HG02981 (cell line): ENCODE data around the gene PLRG1.

ENCODE experiments used
- ATAC-seq: cut with Tn5 transposase; IDR thresholded peaks from one replicate; pipeline ENCODE4 v1.9.1; 2021; ENCODE audit warnings: mild to moderate bottlenecking, moderate library complexity; ENCODE audit not compliant: unreplicated experiment

Gene PLRG1

DNA sequence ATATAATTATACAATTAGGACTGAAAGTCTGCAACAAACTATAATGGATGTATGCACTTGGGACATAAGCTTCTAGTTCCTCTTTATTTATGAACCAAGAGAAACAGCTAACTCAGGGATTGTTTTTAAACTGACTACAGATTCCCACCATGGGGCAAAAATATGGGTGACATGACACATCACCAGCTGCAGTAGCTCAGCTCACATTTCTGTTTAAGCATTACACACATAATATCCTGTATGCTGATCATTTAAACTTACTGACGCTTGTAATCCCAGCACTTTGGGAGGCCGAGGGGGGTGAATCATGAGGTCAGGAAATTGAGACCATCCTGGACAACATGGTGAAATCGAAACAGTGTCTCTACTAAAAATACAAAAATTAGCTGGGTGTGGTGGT, 24.1 kb upstream of the PLRG1 start:
- ATAC-seq = no peak

DNA sequence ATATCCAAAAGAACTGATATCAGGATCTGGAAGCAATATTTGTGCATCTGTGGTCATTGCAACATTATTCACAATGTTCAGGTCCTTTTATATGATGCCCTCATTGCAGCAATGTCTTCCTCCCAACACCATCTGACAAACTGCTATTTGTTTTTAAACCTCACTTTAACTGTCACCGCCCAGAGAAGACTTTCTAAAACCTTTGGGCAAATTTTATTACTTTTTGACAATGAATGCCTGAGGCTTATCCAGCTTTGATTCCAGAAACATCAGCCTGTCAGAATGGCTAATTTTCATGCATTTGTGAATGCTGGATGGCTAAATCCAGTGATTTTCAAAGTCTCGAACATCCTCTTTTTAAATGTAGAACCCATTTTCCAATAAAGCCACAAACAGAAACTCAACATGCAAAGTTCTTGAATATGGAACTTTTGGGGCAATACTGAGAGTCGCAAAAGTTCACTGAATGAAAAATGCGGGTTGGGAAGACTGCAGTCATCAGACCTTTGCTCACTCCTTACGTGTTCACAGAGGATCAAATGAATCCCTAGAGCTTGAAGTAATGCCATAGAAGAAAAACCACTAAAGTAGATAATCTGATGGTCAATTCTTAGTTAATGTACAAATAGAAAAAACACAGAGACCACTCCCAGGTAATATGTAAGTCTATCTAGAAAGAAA, 23.1 kb upstream of the PLRG1 start:
- ATAC-seq = no peak

DNA sequence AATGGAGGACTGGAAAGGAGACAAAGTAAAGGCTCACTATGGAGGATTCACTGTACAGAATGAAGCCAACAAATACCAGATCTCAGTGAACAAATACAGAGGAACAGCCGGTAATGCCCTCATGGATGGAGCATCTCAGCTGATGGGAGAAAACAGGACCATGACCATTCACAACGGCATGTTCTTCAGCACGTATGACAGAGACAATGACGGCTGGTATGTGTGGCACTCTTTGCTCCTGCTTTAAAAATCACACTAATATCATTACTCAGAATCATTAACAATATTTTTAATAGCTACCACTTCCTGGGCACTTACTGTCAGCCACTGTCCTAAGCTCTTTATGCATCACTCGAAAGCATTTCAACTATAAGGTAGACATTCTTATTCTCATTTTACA, 19.4 kb upstream of the PLRG1 start:
- ATAC-seq = no peak

DNA sequence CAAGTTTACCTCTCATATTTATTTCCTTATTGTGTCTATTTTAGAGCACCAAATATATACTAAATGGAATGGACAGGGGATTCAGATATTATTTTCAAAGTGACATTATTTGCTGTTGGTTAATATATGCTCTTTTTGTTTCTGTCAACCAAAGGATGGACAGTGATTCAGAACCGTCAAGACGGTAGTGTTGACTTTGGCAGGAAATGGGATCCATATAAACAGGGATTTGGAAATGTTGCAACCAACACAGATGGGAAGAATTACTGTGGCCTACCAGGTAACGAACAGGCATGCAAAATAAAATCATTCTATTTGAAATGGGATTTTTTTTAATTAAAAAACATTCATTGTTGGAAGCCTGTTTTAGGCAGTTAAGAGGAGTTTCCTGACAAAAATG, 18.8 kb upstream of the PLRG1 start:
- ATAC-seq = no peak

DNA sequence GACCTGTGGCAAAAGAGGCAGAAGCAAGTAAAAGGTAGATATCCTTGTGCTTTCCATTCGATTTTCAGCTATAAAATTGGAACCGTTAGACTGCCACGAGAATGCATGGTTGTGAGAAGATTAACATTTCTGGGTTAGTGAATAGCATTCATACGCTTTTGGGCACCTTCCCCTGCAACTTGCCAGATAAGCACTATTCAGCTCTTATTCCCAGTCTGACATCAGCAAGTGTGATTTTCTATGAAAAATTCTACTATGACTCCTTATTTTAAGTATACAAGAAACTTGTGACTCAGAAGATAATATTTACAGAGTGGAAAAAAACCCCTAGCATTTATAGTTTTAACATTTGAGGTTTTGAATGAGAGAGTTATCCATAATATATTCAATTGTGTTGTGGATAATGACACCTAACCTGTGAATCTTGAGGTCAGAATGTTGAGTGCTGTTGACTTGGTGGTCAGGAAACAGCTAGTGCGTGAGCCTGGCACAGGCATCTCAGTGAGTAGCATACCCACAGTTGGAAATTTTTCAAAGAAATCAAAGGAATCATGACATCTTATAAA, 16.5 kb upstream of the PLRG1 start:
- no peak for ATAC-seq

DNA sequence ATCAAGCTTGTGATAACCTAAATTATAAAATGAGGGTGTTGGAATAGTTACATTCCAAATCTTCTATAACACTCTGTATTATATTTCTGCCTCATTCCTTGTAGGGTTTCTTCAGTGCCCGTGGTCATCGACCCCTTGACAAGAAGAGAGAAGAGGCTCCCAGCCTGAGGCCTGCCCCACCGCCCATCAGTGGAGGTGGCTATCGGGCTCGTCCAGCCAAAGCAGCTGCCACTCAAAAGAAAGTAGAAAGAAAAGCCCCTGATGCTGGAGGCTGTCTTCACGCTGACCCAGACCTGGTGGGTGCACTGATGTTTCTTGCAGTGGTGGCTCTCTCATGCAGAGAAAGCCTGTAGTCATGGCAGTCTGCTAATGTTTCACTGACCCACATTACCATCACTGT, 15.5 kb upstream of the PLRG1 start:
- ATAC-seq = no peak

DNA sequence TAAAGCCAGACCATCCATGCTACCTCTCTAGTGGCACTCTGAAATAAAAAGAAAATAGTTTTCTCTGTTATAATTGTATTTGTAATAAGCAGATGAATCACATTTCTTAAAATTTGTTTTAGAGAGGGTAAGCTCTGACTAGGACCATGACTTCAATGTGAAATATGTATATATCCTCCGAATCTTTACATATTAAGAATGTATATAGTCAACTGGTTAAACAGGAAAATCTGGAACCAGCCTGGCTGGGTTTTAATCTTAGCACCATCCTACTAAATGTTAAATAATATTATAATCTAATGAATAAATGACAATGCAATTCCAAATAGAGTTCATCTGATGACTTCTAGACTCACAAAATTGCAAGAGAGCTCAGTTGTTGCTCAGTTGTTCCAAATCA, 14.1 kb upstream of the PLRG1 start:
- ATAC-seq = no peak

DNA sequence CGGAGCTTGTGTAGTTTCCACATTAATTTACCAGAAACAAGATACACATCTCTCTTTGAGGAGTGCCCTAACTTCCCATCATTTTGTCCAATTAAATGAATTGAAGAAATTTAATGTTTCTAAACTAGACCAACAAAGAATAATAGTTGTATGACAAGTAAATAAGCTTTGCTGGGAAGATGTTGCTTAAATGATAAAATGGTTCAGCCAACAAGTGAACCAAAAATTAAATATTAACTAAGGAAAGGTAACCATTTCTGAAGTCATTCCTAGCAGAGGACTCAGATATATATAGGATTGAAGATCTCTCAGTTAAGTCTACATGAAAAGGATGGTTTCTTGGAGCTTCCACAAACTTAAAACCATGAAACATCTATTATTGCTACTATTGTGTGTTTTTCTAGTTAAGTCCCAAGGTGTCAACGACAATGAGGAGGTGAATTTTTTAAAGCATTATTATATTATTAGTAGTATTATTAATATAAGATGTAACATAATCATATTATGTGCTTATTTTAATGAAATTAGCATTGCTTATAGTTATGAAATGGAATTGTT, 12.6 kb upstream of the PLRG1 start, which contains the start of gene FGB:
Gene FGB (plus strand): TSS at position 315 of the 558 bp plus-strand sequence. CDS start 8 bp downstream, at position 323.
- no peak for ATAC-seq

DNA sequence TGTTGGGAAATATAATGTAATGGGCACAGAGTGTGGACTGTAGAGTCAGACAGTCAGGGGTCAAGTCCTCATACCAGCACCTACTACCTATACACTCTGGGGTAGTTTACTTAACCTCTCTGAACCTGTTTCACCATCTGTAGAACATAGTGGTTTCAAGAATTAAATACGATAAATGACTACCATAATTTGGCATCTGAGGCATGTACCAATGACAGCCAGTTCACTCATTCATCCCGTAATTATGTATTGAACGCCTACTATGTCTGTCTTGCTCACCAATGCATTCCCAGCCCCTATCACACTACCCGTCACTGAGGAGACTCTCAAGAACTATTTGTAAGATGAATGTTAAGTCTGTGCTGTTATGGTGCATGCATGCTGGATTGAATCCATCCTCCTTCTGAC, 10.6 kb upstream of the PLRG1 start:
- ATAC-seq = no peak

DNA sequence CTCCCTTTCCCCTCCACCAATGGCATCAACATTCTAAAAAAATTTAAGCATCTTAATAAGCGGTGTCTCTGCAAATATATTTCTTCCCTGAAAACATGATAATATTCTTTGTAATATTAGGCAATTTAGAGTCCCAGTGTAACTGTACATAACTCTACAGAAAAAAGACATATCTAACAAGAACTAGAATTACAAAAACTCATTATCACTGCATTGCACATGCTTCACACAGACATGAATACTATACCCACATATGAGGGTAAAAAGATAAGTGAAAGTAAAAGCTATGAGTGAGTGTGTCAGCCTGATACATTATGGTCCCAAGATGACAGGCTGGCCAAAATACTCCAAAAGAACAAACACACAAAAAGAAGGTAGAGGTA, 10.2 kb upstream of the PLRG1 start:
- ATAC-seq = no peak

DNA sequence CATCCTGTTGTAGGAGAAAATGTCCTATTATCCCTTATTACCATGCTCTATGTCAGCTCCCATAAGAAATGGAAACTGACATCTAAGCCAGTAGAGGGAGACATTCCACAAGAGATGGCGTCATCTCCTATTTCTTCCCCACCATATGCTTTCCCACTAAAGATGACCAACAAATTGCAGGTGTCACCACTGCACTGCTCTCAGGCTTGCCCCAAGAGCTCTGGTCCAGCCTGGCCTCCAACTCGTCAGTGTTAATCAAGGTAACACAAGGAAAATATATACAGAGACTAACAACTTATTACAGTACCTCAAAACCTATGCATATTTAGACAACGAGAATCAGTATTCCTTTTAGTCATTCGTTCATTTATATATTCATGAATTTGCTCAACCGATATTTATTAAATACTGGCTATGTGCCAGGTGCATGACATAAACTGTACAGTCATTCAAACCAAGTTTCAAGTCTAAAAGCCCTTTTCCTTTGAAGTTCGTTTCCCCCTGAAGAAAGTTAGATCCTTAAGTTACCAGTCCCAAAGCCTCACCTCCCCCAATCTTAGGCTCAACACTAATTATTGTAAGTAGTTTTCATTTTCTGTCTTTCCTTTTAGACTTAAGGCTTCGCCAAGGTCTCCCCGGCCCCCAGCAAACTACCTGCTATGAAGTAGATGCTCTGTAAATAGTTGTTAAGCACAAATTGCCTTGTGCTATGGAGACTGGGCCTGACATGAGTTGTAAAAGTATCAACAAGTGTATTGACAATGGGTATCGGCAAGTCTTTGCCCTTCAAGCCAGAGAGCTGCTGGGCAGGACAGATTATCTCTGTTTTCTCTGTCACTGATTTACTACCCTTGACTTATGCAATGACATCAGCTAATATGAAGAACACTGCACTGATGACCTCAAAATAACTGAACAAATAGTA, 9.6 kb upstream of the PLRG1 start:
- peak; percentile 72 for ATAC-seq

DNA sequence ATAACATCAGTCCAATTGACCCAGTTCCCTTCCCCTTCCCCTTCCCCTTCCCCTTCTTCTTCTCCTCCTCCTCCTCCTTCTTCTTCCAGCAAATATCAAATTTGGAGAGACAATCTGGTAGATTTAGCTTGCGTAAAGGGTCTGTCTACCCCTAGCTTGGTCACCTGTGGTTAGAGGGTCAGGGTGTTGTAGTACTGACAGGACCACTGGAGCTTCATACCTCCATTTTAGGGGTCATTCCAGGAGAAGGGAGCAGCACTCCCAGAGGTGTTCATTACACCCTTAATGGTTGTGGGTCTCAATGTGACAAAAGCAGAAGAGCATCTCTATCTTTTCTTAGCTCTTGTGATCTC, 8.9 kb upstream of the PLRG1 start:
- ATAC-seq = peak; percentile 18

DNA sequence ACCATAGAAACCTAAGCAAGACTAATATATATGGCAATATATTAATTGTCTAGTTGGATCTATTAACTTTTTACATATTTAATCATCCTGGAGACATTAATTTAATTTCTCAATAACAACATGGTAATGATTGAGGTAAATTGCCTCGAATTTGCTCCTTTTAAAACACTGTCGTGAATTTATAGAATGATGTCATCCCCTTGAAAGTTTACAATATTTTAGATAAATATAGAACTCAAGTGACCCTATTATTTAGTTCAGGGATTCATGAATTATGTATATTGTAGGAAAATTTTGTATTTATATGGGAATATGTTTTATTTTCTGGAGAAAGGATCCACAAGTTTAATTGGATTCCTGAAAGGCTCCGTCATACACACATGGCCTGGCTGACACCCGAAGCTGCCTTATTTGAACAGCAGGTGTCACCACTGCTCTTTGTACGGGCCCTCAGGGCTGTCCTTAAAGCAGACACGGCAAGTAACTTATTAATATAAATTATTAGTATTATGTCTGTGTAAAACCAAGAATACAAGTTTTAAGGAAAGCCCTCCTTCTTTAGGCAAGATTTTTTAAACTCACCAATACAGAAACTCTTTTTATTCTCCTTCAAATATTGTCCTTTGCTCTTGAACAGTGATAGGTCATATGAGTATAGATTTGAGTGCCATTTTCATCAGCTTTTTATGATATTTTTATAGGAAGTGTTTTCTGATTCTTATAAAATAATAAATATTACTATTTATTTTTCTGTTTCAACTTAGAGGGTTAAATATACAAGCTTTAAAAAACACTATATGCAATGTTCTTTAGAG, 1.9 kb upstream of the PLRG1 start:
- peak; percentile 53 for ATAC-seq

DNA sequence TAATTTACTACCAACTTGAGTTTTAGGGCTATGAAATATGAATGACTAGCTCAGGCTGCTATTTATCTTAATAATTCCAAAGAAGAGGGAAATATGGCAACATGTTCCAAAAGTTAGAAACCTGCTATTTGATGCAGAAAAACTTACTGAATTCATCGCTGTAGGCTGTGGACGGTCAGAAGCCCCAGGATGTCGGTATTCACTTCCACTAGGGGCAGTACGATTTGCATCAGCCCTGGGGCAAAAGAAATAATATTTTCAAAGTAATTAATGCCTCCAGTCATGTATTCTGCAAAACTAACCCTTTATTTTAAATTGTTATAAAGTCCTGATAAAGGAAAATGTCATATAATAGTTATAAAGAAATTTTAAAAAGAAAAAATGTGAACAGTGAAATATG, 4.5 kb downstream of the PLRG1 start:
- no peak for ATAC-seq

DNA sequence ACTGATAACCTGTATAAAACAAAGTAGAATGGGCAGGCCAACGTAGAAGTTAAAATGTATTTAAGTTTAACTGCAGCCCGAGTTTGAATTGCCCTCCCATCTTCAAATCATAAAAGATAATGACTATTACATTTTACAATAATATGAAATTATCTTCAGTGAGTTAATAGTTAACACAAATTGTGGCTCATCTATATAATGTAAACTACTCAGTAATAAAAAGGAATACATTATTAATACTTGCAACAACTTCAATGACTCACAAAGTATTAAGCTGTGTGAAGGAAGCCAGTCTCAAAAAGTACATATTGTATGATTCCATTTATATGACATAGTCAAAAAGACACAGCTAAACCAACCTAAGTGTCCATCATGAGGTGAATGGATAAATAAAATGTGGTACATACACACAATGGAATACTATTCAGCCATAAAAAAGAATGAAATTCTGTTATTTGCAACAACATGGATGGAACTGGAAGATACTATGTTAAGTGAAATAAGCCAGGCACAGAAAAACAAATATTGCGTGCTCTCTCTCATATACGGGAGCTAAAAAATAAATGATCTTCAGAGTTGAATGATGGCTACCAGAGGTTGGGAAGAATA, 7.8 kb downstream of the PLRG1 start:
- no peak for ATAC-seq

DNA sequence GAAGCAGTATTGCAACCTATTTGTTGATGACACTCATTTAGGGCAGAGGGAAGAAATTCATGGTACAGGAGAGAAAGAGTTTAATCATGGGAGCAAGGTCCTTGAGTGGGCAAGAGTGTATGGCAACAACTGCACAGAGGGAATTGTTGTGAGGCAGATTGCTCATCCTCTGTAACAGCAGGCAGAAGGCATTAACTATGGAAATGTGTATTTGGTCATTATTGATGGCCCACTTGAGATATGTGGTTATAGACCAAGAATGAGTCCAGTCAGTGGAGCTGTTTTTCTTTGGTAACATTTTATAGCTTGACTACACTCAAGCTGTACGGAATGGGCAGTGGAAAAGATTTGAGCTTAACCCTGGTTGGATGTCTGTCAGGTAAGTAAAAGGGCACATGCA, 15.9 kb downstream of the PLRG1 start:
- ATAC-seq = no peak

DNA sequence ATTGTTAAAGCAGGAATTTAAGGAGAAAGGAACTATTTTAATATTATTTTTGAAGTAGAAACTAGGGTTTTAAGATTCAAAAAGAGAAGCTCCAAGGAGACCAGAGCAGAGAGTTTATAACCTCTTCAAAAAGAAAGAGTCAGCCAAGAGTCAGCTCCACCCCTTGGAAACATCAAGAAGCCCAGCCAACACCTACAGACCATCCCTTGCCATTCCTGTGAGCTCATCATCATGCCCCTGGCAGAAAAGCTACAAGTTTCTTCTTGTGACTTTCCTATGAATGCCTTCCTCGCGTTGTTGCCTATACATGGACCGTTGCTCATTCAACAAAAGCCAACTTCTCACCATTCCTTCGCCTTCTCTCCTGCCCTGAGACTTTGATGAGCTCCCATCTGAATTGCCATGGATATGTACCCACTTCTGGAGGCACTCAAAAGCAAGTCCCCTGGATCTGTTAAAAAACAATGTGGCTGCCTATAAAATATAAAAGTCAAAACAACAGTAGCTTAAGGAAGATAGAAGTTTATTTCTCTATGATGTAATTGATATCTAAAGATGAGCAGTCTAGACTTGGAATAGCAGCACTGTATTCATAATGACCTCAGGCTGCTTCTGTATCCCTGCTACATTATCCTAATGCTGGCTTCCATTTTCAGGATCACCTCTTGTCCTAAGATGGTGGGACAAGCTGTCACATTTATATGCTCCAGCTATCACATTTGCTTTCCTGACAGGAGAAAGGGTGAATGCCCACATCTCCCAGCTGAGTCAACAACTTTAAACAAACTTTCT, 20.3 kb downstream of the PLRG1 start:
- ATAC-seq = no peak

DNA sequence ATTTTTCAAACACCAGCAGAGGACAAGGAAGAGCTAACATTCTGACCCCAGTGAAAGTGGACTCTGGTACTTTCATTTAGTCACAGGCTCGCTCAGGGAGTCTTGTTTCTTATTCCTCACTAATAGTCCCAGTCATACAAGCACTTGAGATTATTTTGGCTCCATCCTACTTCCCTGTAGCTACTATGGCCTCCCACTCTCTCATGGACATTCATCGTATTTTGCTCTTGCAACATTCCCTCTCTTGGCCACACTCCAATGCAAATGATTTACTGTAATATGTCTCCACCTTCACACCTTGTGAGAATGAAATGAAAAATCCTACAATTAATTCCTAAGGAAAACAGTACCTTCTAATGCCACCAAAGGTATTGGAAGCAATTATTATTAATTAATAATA, 21.3 kb downstream of the PLRG1 start:
- no peak for ATAC-seq

DNA sequence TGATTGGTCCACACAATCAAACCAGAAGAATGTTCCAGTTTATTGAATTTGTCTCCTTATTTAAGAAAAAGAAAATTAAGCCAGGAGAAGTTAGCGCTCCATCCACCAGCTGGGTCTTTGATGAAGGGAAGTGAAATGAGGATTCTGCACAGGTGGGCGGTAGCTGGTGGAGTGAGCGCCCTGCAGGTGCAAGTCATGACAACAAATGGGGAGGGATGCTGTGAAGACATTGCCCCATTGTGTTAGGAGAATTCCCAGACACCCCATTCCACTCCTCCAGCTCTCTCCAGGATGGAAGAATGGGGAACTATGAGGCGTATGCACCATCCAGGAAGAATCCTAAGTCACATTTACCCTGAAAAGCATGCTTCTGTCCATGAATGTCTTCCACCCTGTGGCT, 22.9 kb downstream of the PLRG1 start:
- ATAC-seq = no peak

DNA sequence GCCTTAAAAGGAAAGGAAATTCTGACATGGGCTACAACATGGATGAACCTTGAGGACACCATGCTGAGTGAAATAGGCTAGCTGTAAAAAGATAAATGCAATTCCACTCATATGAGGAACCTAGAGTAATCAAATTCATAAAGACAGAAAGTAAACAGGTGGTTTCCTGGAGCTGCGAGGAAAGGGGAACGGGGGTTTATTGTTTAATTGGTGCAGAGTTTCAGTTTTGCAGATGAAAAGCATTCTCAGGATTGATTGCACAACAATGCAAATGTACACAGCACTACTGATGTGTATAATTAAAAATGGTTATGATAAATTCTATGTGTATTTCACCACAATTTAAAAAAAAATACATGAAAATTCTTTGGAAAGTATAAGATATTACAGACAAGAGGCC, 24.0 kb downstream of the PLRG1 start:
- ATAC-seq = peak; percentile 60
